IMR-90 (cell line): ENCODE measurements around the gene ZNF200.

Source experiments
- CEBPB ChIP-seq: IDR thresholded peaks from 2 replicates; pipeline ENCODE4 v1.6.1; 2012; ENCODE audit warnings: low read depth, low read length, improper control_type of control experiment
- CHD1 ChIP-seq: IDR thresholded peaks from 2 replicates; pipeline ENCODE4 v1.6.1; 2012; ENCODE audit warnings: low read depth, low read length, improper control_type of control experiment
- CTCF ChIP-seq: conservative IDR thresholded peaks from 2 replicates; pipeline ENCODE4 v1.5.1; 2012; ENCODE audit warnings: mild to moderate bottlenecking, low read depth, low read length, improper control_type of control experiment
- MAFK ChIP-seq: IDR thresholded peaks from 2 replicates; pipeline ENCODE4 v1.6.1; 2012; ENCODE audit warnings: low read depth, low read length, improper control_type of control experiment
- MXI1 ChIP-seq: IDR thresholded peaks from 2 replicates; pipeline ENCODE4 v1.6.1; 2012; ENCODE audit warnings: low read depth, mild to moderate bottlenecking, low read length, moderate library complexity, borderline replicate concordance
- POLR2A ChIP-seq: IDR thresholded peaks from 2 replicates; pipeline ENCODE4 v1.6.1; 2012; ENCODE audit warnings: mild to moderate bottlenecking, low read depth, low read length
- RAD21 ChIP-seq: IDR thresholded peaks from 2 replicates; pipeline ENCODE4 v1.6.1; 2012; ENCODE audit warnings: low read length, improper control_type of control experiment
- SMC3 ChIP-seq: fragments of 150-350 bp; IDR thresholded peaks from 2 replicates; pipeline ENCODE4 v1.6.1; 2016; ENCODE audit warnings: low read depth, mild to moderate bottlenecking, antibody characterized with exemption, low read length, moderate library complexity
- USF2 ChIP-seq: fragments of 150-350 bp; IDR thresholded peaks from 2 replicates; pipeline ENCODE4 v1.6.1; 2017; ENCODE audit warnings: mild to moderate bottlenecking, antibody characterized with exemption, low read length, low read depth

- TF ChIP-seq CTCF: no peak
- TF ChIP-seq CEBPB: no peak
- TF ChIP-seq MAFK: no peak
- TF ChIP-seq POLR2A: no peak
- TF ChIP-seq CHD1: no peak
- TF ChIP-seq USF2: no peak
- no peak for TF ChIP-seq SMC3
- no peak for TF ChIP-seq MXI1
- TF ChIP-seq RAD21: no peak
Measured at GRCh38 chr16:3186946-3187690, 47.8 kb downstream of the ZNF200 start.
